GM18858 (cell line): ENCODE results near the gene TMEM222.

Experiments
- ATAC-seq: cut with Tn5 transposase; IDR thresholded peaks from one replicate; pipeline ENCODE4 v1.9.1; 2021; ENCODE audit not compliant: unreplicated experiment

The TMEM222 gene

GRCh38 chr1:27306071-27306470, 15.9 kb upstream of the TMEM222 start:
- ATAC-seq = no peak

DNA sequence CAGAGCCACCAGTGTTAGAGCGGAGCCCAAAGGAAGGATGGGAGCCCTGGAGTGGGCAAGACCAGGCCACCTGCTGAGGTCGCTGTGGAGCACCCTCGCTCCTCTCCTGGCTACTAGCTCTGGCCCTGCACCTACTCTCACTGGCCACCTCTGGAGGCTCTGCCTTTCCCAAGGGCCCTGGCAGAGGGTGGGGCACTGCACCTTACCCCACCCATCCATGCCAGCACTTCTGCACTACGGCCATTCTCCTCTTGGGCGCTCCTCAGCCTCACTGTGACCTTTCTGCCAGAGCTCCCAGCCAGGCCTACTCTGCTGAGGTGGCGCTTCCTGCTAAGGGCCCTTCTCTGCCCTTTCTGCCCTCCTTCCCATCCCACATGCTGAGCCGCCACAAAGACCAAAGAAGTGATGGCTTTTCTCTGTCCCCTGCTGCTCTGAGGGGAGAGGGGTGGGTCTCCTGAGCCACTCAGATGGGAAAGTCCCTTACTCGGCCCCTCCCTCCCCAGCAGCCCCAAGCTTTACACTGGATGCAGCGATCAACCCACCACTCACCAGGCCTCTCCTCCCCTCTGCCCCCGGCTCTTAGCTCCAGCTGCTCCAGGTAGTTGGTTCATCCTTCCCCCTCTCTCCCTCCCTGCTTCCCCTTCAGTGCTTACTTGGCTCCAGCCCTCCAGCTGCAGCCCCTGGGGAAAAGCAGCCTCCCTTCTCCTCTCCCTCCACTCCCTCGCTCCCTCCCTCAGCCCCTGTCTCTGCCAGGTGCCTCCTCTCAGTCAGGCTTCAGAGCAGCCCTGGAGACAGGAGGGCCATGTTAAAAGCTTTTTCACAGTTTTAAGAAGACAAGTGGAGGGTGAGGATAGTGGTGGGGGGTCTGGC, 14.8 kb upstream of the TMEM222 start:
- ATAC-seq = no peak

DNA sequence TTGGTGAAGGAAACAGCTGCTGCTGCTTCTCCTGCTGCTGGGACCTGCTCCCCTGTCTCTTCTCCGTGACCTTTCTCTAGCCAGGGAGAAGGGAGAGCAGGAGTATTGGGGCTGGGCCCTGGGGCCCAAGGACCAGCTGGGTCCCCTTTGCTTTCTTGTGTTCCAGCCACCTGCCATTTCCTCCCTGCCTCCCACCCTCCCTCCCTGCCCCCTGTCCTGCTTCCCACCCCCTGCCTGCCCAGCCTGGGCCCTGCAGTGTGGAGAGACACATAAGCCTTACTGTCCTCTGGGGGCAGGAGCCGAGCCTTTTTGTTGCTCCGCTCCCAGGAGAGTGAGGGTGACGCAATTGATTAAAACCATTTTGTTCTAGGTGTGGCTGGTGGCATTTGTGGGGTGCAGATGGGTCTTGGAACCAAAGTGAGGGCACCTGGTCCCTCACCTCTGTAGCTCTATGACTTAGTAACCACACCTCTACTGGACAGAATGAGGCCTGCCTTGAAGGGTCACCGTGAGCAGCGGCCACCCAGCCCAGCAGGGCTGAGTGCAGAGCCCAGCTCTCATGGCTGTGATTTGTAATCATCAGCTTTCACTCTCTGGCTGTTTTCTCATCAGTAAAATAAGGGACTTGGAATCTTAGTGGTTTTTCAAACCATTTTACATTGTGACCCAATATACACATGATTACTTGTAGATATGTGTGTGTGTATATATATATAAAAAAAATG, 13.9 kb upstream of the TMEM222 start:
- no peak for ATAC-seq

DNA sequence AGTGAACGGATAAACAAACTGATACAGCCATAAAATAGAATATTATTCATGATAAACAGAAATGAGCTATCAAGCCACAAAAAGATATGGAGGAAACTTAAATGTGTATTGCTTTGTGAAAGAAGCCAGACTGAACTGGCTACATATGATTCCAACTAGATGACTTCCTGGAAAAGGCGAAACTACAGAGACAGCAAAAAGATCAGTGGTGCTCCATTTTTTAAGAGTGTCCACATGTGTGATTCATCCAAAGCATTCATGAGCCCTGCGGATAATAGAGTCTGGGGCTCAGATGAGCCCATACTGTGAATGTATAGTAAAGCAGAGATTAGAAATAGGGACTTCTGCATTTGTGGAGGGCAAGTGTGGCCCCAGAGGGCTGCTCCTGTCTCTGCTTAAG, 7.8 kb upstream of the TMEM222 start:
- ATAC-seq = no peak

GRCh38 chr1:27314737-27315136, 7.2 kb upstream of the TMEM222 start:
- ATAC-seq = no peak

- no peak for ATAC-seq
Observed at GRCh38 chr1:27316860-27317259, 5.1 kb upstream of the TMEM222 start.

DNA sequence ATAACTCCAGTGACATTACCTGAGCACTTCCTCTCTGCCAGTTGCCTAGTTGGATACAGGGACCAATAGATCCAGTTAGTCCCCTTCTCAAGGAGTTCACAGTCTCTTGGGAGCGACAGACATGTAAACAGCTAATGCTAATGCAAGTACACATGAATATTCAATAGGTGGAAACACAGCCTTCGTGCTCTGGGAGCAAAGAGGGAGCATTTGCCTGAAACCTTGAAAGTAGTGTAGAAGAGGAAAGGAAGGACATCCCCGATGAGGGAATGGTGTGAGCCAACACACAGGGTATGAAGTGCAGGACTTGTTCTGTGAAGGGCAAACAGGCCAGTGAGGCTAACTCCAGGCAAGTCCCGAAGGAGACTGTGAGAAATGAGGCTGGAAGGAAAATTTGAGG, 3.8 kb upstream of the TMEM222 start:
- no peak for ATAC-seq

- no peak for ATAC-seq
Observed at GRCh38 chr1:27318596-27318995, 3.4 kb upstream of the TMEM222 start.

DNA sequence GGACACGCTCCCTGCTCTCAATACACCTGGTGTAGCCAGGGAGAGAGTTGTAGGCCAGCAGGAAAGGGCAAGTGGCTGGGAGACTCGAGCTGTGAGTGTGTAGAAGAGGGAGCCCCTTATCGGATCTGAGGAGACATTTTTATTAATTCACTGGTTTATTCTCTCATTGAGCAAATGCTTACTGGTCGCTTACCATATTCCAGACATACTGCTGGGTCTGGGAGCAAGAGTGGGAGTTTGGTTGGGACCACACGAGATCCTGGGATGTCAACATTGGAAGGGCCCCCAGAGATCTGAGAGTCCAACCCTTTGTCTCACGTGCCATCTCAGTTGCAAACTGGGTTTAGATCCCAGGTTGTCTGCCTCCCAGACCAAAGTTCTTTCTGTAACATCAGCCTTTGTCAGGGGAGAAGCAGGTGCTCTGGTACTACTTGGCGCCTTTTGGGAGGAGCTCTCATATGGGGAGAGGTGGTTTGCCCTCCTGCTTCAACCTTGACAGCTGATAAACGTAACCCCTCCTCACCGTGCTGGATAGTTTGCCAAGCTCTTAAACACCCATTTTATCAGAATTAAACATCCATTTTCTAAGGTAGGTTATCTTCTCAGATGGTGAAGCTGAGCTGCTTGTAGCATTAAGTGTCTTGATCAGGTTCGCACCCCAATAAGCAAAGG, 742 bp downstream of the TMEM222 start:
- ATAC-seq = no peak

DNA sequence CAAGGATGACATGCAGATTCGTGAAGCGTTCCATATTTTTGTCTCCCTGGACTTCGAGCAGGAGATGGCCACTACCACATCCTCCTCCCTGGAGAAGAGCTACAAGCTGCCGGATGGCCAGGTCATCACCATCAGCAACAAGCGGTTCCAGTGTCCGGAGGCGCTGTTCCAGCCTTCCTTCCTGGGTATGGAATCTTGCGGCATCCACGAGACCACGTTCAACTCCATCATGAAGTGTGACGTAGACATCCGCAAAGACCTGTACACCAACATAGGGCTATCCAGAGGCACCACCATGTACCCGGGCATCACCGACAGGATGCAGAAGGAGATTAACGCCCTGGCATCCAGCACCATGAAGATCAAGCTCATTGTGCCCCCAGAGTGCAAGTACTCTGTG, 3.3 kb downstream of the TMEM222 start:
- no peak for ATAC-seq

DNA sequence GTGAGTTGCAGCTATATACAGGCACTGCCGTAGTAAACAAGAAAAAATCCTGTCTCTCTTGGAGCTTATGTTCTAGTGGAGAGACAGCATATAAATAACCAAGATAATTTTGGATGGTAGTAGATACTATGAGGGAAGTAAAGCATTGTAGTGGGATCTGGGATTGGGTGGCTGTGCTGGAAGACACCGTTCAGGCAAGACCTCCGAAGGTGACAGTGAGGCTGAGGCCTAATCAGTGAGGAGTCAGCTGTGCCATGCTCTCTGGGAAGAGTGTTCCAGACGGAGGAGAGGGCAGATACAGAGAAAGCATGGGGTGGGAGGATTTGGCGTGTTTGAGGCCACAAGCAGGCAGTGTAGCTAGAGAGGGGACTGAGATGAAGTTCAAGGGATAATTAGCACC, 6.0 kb downstream of the TMEM222 start:
- ATAC-seq = no peak

GRCh38 chr1:27330786-27331185, 8.8 kb downstream of the TMEM222 start:
- ATAC-seq = no peak

- ATAC-seq = no peak
Observed at GRCh38 chr1:27331426-27331825, 9.5 kb downstream of the TMEM222 start.

GRCh38 chr1:27331922-27332321, 10.0 kb downstream of the TMEM222 start:
- ATAC-seq = no peak

GRCh38 chr1:27332536-27333281, 10.7 kb downstream of the TMEM222 start:
- ATAC-seq = no peak

DNA sequence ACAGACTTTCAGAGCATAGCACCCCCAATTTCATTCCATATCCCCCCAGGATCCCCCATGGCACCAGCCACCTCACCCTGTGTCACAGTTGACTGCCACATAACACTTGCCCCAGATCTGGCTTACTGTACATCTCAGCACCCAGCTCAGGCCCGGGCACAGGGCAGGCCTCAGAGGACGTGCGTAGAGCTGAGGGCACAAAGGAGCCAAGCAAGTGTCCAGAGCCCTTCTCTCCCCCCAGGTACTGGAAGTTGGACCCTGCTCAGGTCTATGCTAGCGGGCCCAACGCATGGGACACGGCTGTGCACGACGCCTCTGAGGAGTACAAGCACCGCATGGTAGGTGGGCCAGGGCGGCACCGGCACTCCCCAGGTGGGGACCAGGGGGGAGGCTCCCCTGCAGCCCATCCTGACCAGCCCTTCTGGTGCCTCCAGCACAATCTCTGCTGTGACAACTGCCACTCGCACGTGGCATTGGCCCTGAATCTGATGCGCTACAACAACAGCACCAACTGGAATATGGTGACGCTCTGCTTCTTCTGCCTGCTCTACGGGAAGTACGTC, 11.8 kb downstream of the TMEM222 start:
- ATAC-seq = no peak

DNA sequence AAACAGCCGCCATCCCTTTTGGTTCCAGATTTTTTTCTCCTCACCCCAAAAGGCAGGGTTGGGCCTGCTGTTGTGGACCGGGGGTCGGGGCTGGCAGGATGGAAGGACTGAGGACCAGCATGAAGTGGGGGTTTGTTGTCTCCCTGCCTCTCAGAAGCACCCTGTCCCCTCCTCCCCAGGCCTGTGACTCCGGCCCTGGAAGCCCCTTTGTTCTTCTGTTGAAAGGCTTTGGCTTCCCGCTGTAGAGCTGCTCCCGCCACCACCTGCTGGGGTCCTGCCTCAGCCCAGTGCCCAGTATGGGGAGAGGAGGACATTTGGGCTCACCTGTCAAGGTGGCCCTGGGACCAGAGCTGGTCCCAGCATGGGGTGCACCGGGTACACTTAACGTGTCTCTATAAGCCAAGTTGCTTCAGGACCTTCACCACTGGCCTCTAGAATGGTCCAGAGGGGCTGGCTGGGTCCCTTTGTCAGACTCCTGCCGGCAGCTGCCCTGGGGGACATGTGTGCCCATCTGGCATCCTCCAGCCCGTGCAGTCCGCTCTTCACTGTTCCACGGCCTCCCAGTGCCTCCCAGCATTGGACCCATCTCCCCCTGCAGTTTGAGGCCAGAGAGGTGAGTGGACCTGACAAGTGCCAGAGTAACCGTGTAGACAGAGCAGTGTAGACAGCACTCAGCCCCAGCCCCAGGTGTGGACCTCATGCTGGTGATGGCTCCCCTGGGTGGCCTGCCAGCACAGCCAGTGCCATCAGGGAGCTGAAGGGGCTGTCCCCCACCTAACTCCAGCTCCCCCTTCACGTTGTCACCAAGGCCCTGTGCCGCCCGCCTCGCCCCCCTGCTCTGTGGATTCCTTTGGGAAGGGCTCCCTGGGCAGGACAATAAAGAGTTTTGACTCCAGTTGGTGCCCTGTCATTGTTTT, 13.8 kb downstream of the TMEM222 start:
- no peak for ATAC-seq

GRCh38 chr1:27336756-27337155, 14.8 kb downstream of the TMEM222 start:
- ATAC-seq = no peak

DNA sequence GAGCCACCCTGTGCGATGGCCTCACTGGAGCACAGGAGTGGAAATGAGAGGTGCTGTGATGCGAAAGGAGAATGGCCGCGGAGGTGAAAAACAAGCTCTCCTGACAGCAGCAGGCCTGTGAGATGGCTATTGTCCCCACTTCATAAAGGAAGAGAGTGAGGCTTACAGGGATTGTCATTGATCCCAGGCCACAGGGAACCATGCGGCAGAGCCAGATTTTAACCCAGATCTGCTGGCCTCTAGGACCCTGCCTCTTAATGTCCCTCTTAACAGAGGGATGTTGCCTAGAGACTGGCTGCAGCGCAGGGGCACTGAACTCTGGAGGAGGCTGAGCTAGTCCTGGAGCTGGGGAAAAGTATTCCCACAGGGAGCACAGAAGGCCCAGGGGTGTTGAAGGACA, 16.8 kb downstream of the TMEM222 start:
- ATAC-seq = no peak

DNA sequence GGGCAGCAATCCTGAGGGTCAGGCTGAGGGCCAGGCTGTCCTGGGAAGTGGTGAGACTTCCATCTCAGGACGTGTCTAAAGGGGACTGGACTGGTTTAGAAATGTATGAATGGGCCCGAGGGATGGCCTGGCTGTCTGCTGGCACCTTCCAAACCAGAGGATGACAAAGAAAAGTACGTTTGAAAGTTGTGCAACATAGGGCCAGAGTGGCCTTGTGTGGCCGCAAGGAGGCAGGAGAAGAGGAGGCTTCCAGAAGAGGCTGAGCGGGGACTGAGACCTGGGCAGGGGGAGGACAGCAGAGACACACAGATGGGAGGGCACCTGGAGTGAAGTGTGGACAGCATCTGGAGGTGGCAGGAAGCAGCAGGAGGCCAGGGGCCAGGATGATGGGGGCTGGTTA, 17.2 kb downstream of the TMEM222 start:
- ATAC-seq = no peak
